GM10266 (cell line): ENCODE measurements around the gene VTI1A.
"Not testable (repeated sequence)": the region's sequence is repeated elsewhere in the genome, so short reads cannot be mapped to it uniquely, and the experiment has no call there.

Experiments used
- DNase-seq: peaks from one replicate; pipeline ENCODE4 v3.0.0; 2012; ENCODE audit errors: extremely low spot score
- TF ChIP-seq, protein P1 (sequence below): IDR thresholded peaks from 2 replicates; pipeline ENCODE4 v1.5.1; 2012; ENCODE audit warnings: mild to moderate bottlenecking, low read depth; ENCODE audit not compliant: control insufficient read depth, insufficient read depth; ENCODE audit errors: missing control alignments

The VTI1A gene

GRCh38 chr10:112728118-112728883 lies 281.3 kb downstream of the VTI1A start:
- DNase-seq: no peak

GRCh38 chr10:112728997-112729396 lies 282.0 kb downstream of the VTI1A start:
- TF ChIP-seq, protein P1, sequence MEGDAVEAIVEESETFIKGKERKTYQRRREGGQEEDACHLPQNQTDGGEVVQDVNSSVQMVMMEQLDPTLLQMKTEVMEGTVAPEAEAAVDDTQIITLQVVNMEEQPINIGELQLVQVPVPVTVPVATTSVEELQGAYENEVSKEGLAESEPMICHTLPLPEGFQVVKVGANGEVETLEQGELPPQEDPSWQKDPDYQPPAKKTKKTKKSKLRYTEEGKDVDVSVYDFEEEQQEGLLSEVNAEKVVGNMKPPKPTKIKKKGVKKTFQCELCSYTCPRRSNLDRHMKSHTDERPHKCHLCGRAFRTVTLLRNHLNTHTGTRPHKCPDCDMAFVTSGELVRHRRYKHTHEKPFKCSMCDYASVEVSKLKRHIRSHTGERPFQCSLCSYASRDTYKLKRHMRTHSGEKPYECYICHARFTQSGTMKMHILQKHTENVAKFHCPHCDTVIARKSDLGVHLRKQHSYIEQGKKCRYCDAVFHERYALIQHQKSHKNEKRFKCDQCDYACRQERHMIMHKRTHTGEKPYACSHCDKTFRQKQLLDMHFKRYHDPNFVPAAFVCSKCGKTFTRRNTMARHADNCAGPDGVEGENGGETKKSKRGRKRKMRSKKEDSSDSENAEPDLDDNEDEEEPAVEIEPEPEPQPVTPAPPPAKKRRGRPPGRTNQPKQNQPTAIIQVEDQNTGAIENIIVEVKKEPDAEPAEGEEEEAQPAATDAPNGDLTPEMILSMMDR: no peak

More at GRCh38 chr10:112728118-112728883, 281.3 kb downstream of the VTI1A start:
- TF ChIP-seq, protein P1: no peak

GRCh38 chr10:112731450-112731849 lies 284.4 kb downstream of the VTI1A start:
- not testable (repeated sequence) for DNase-seq

More at GRCh38 chr10:112728997-112729396, 282.0 kb downstream of the VTI1A start:
- no peak for DNase-seq

DNA sequence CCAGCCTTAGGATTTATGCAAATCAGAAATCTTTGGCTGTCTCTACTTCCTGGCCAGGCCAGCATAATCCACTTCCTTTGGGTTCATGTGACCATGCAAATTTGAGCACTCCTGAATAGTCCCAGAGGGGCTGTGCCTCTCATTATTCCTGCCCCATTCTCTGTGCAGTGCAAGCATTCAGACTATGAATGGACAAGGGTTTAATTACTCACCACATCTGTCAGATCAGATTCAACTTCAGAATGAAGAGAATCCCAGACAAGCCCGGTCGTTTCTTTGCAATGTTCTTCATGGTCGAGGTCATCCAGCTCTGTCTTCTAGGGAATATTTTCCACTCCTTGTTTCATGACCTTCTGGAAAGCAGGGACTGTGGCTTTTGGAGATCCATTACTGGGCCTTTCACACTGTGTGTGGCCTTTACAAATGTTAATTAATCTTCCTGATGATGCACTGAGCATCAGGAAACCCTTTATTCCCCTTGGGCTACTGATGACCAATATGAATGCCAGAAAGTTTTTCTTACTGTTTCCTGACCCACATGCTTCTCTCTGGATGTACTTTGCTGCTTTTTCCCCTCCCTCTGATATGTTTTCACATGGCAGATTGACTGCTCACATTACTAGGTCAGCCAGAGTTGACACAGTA lies 285.4 kb downstream of the VTI1A start:
- TF ChIP-seq, protein P1: no peak

GRCh38 chr10:112735041-112735695 lies 288.2 kb downstream of the VTI1A start:
- no peak for DNase-seq
- TF ChIP-seq, protein P1: no peak

More for the DNA sequence above, 285.4 kb downstream of the VTI1A start:
- no peak for DNase-seq

DNA sequence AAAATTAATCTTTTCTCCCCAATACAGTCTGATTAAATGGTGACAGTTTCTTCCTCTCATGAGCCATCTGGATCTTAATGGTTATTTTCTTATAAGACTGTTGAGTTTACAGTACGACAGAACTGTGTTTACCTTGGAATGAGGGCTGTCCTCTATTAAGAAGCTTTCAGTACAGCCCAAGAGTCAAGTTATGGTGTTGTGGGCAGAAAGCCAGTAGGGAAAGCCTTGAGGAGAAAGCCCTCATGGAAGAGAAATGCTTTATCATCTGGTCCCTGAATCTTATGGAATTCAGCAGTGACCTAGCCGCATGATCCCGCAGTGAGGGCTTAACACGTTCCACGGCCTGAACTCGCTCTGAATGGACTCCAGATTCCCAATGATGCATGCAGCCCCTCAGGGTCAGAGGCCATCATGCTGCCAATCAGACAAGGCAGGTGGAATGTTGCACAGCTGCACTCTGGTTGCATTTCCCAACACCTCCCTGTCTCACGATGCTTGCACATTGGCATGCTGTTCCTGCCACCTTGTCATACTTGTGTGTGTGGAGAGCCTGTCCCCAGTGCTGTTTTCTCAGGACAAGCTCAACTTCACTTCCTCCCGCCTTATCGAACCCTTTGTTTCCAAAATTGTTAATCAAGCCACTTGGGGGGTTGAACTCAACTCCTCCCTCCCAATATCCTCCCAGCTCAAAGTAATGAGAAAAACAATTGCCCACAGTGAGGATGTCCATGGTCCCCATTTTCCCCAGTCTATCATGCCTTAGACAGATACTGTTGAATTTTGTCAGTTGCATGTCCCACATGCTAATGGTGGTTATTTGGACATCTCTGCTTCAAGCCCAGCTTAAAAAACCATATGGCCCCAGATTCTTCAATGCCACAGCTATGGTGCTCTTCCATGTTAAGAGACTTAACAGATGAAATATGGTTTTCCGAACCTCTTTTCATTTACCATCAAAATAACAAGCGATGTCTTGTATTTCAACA lies 291.9 kb downstream of the VTI1A start:
- TF ChIP-seq, protein P1: no peak
- no peak for DNase-seq

GRCh38 chr10:112739592-112740353 lies 292.8 kb downstream of the VTI1A start:
- DNase-seq: no peak
- TF ChIP-seq, protein P1: no peak
